Measurements from ENCODE around the gene CCK.

GRCh38 chr3:42292009-42292408, 26.0 kb upstream of the CCK start:
- TF ChIP-seq, protein P1, sequence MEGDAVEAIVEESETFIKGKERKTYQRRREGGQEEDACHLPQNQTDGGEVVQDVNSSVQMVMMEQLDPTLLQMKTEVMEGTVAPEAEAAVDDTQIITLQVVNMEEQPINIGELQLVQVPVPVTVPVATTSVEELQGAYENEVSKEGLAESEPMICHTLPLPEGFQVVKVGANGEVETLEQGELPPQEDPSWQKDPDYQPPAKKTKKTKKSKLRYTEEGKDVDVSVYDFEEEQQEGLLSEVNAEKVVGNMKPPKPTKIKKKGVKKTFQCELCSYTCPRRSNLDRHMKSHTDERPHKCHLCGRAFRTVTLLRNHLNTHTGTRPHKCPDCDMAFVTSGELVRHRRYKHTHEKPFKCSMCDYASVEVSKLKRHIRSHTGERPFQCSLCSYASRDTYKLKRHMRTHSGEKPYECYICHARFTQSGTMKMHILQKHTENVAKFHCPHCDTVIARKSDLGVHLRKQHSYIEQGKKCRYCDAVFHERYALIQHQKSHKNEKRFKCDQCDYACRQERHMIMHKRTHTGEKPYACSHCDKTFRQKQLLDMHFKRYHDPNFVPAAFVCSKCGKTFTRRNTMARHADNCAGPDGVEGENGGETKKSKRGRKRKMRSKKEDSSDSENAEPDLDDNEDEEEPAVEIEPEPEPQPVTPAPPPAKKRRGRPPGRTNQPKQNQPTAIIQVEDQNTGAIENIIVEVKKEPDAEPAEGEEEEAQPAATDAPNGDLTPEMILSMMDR (conservative IDR thresholded peaks at IDR 0.05; ENCODE audit: low read depth, low read length): no peak
- TF ChIP-seq EZH2 (IDR thresholded peaks at IDR 0.05; ENCODE audit: low read length, unreplicated experiment): no peak
